ENCODE results near the gene VWA2.
A peak's percentile ranks its signal among the peaks of the same experiment; 100 is the strongest.

VWA2 gene

DNA sequence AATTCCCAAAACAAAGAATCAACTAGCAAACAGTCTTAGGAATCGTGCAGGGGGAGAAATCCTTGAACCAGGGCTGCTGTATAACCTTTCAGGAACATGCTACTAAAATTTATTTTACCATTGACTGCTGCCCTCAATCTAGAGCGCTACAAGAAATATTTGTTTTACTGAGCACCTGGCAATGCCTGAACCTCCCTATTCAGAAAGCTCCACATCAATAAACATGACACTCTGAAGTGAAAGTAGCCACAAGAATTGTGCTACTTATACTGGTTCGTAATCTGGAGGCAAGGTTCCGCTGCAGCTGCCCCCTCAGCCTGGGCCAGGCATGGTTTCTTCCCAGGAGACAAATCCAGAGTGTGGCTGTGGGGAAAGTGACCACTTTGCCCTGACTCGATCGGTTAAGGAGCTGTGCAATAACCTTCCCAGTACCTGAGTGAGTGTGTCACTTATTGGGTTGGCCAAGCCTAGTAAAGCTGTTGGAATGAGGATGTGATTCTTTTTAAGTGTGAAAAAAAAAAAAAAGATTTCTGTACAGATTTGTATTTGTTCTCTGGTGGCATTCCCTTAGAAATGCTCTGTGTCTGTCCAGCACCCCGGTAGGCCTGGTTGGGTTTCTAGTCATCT is 7.7 kb downstream of the VWA2 start:
- DNase-seq, result no peak

DNA sequence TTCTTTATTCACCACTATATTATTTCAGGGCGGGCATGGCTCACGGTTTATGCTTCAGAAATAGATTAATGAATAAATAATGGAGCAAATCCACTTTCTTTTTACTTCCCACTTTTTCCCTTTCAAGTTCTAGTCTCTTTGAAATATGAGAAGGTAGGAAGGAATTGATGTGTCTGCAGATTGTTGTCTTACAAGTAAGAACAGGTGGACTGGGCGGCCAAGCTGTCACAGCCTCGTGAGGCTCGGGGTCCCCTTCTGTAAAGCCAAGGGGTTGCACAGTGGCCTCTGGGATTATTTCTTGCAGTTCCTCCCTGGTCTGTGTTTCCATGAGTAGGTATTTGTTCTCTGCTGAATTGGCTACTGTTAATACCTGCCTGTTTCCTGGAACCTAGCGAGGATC is 11.2 kb downstream of the VWA2 start:
- no peak for DNase-seq

DNA sequence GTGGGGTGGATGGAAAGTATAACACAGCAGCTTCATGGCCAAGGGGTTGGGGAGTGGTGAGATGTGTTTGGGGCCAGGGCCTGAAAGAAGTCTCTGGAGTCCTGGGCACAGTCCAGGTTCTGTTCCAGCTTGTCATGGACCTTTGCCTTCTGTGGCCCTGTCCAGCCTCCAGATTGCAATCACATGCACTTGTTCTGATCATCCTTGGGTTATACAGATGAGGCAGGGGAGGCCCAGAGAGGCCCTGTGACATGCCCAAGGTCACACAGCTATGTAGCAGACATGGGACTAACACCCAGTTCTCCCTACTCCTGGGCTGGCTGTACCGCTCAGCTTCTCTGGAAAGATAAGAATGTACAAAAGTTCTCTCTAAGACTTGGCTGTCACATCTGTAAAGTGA is 11.7 kb downstream of the VWA2 start:
- DNase-seq, result no peak

DNA sequence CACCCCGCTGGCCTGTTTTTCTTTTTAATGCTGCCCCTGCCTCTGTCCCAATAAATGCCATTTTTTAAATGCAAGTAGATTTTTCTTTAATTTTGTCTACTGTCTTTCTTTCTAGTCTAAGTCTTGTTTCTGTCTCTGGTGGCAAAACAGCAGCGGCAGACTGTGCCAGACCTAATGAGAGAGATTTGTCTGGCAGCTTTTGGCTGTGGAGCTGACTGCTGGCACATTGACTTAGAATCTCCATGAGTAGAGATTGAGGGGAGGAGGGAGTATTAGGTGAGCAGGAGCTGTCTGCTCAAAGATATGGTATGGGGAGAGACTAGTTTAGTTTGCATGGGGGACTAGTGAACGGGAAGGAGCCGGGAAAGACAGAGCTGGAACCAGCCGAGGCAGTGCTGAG is 13.0 kb downstream of the VWA2 start:
- DNase-seq, result no peak

DNA sequence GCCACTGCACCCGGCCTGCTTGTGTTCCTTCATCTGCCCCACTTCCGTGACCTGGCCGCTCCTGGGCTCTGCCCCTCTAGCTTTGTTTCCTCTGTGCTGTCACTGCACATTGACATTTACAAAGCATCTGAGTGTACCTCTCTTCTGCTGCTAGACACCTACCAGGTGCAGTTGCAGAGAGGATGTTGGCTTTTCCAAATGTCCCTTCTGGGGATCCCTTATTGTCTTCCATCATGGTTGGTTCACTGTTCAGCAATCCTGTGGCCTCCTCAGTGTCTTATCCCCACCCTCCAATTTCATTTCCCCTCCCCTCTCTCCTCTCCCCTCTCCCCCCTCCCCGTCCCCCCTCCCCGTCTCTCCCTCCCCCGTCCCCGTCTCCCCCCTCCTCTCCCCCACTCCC is 13.8 kb downstream of the VWA2 start:
- no peak for DNase-seq

DNA sequence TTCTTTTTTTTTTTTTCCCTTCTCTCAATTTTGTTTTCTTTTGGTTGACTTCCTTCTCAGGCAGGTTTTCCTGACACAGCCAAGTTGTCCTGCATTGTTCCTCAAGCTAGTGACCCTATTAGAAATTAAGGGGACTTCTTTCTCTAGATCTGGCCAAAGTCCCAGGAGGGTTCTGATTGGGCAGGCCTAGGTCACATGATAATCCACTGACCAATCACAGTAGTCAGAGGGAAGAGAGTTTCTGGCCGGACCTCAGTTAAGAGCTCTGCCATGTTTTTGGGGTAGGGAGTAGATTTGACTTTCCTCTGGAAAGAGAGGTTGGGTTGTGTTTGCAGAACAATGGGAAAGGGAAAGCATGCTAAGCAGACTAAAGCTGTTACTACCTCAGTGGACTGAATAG is 16.2 kb downstream of the VWA2 start:
- DNase-seq, result no peak

DNA sequence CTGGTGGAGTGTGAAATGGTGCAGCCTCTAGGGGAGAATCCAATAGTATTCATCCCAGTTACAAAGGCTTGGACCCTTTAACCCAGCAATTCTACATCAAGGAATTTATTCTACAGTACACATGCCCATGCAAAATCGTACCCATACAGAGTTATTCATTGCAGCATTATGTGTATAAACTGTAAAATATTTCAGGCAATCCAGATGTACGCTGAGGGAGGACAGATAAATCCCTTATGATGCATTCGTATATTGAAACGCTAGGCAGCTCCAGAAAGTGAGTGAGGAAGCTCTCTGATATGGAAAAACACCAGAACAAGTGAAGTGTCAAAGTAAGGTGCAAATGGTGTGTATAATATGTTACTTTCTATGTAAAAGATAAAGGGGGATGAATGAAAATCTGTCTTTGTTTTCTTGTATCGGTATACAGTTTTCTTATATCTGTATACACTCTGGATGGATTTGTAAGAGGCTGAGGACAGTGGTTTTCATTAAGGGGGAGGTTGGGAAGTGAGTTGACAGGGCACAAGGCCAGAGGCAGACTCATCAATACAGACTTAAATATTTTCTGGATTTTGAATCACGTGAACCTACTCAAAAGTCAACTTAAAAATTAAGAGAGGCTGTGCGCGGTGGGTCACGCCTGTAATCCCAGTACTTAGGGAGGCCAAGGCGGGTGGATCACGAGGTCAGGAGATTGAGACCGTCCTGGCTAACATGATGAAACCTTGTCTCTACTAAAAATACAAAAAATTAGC is 17.1 kb downstream of the VWA2 start:
- DNase-seq, result no peak

DNA sequence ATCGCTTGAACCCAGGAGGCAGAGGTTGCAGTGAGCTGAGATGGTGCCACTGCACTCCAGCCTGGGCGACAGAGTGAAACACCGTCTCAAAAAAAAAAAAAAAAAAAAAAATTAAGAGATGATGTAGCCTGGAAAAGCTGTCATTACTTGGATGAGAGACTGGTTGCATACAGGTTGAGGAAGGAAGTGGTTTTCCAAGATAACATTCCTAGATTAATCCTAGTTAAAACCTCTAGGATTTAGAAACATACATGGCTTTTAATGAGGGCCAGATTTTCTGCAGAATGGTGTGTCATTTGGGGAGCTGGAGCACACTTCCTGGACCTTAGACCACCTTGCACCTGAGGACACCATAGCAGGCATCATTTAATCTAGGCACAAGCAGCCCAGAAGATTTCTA is 17.8 kb downstream of the VWA2 start:
- DNase-seq, result no peak

DNA sequence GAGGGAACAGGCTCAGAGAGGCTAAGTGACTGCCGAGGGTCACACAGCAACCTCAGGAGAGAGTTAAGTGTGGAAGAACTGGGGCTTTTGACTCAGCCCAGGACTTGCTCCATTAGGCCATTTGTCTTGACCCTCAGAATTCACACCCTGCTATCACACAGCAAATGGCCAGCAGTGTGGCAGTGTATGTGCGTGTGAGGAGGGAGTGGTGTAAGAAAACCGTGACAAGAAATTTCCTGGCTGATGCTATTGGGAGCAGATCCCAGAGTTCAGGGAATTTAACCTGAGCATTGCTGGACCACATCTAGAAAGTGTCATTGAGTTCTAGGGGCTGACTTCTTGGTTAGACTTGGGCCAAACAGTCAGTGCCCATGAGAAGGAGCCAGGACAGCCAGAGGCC is 18.4 kb downstream of the VWA2 start:
- DNase-seq, result no peak

DNA sequence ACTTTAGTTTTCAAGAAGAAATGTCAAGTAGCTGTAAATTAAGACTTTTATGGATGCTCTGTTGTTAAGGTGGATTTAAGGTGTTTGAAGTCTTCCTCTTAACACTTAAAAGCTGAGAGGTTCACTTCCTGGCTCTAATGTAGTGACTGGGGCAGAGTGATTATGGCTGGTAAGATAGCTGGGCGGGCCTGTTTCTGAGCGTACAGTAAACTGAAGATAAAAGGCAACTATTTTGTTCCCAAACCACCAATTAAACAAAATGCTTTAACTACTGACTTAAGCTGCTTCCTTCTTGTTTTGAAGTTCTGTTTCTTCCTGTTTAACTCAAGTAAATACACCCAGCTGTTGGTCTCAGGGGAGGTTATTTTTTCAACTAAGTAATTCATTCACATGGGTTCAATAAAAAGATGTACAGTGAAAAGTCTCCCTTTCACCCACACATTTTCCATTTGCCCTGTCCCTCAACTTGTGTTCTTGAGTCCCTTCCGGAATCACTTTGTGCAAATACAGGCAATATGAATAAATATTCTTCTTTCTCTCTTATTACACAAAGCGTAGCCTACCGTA is 19.3 kb downstream of the VWA2 start:
- peak in 1 of 3 experiments; percentile 9 for DNase-seq

DNA sequence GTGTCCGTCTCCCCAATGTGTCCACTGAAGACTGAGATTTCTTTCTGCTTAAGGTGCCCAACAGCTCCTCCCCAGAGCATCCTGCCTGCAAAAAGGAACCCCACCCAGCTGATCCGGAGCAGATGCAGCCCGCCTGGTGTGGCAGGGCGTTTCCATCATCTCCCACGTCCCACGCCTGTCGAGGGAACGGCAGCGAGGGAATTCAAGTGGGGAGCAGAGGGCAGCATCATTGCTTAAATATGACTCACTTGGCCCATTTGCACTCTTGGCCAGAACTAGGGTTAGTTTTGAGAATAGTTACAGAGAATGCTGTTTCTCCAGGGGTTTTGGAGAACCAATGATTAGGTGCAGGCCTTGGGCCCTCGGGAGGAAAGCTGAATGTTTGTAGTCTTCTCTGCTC is 20.8 kb downstream of the VWA2 start:
- DNase-seq, result no peak

DNA sequence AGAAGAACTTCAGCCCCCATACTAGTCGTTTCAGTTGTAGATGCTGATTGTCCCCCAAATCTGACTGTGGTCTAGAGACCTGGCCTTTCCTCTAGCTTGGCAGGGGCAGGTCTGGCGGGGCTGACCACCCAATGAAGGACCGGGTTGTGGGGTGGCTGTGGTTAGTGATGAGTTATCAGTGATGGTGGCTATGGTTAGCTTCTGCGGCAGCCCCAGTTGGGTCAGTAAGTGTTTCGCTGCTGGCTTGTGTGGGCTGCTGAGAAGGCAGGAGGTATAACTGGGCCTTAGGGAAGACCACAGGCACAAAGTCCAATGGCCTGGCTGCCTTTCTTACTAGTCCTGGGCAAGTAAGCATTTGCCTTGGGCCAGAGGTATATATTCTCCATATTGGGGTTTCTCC is 21.3 kb downstream of the VWA2 start:
- no peak for DNase-seq

DNA sequence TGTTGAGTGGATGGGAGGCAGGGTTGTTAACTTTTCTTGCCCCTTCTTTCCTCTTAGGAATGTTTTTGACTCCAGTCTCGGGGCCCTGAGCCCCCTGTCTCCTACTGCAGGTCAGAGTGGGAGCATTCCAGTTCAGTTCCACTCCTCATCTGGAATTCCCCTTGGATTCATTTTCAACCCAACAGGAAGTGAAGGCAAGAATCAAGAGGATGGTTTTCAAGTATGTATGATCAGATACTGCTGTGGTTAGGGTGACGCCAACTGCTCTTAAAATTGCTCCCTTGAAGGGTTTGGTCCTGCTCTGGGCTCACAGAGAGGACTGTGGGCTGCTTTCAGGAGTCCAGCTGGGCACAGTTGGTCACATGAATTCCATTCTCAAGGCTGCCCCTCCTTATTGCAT is 22.0 kb downstream of the VWA2 start:
- DNase-seq, result no peak

DNA sequence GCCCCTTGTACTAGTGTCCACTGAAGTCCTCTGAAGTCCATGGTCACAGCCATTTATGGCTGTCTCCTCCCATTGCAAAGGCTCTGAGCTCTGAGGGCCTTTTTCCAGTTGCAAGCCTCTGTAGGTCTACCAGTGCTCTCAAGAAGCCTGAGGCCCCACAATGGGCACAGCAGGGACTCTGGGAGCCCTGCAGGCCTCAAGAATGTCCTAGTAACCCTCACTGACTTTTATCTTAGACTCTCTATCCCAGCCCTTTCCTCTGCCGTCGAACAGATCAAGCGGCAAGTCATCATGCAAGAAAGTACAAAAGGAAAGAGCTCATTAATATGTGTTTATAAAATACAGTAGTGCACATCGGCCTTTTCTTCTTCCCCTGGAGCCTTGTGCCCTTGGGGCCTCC is 23.4 kb downstream of the VWA2 start:
- DNase-seq, result no peak

DNA sequence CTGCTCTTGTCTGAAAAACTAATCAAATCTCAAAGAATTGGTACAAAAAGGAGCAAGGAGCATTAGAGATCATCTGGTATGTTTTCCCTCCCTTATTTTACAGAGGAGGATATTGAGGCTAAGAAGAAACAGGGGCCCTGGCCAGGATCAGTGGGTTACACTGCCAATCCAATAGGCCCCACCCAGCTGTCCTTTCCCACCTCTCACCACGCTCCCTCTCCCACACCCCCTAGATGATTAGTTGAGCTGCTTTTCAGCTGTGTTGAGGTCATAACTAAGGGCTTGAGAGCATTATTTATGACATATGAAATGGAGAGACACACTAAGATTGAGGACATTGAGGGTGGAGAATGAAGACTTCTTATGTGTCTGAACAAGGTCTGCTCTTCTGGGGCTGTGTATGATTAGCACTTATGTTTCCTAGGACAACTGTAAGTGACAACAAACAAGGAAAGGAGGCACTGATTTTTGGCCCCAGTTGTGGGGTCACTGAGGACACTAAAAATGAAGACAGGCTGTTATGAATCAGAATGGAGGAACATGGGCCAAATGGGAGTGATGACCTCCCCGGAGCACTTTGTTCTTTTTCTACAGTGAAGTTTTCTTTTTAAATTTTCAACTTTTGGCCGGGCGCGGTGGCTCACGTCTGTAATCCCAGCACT is 26.5 kb downstream of the VWA2 start:
- no peak for DNase-seq

DNA sequence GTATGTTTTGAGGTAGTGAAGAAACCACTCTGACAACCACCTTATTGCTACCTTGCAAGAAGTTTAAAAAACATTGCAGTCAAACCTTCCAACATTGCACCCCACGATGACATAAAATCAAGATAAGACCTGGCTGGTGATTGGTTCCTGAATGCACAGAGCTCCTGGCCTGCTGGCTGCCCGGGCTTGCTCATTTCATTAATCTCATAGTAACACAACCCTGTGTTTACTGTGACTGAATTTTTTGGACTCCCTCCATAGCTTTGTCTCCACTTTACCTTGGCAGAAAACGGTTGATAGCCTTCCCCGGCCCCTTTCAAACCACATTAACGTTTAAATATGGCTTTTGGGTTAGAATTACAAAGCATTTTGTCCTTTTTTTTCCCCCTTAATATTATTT is 27.5 kb downstream of the VWA2 start:
- DNase-seq, result no peak

DNA sequence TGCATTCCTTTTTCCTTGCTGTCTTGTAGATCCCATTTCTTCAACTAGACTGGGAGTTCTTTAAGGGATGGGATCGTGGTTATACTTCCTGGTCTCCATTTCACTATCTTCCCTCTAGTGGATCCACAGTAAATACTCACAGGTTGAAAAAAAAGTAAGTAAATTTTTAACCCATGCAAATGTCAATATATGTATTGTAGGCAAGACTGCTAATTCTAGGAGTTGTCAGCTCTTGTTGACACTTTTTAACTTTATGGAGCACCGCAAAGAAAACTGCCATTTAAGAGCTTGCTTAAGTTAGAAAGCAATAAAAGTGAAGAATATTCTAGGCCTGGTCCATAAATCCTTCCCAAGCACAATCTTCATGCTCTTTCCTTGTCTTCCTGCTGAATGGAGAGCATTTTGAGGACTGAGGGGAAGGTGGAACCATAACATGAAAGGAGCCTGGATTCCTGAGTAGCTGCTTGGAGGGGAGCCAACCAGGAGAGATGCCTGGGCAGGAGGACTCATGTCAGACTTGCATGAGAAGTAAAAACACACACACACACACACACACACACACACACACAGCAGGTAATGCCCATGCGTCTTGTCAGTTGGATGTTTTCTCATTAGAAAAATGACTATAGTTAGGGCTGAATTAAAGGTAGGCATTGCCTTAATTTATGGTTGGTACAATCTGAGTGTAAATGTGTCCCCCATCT is 32.2 kb downstream of the VWA2 start:
- DNase-seq, result no peak

DNA sequence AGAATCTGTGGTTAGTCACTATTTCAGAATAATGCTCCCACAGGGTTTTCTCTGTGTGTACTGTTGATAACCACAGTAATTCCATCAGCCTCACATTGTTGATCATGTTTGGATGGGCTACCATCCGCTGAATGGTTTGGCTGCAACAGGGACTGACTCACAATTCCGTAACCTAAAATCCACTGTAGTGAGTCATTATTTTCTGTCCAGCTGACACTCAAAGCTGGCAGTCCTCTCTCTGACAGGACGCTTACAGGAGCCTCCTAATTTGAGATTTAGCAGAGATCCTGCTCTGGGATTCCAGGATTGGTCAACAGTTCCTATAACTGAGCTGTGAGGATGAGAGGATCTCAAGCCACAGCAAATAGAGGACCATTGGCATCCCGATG is 32.7 kb downstream of the VWA2 start:
- no peak for DNase-seq

DNA sequence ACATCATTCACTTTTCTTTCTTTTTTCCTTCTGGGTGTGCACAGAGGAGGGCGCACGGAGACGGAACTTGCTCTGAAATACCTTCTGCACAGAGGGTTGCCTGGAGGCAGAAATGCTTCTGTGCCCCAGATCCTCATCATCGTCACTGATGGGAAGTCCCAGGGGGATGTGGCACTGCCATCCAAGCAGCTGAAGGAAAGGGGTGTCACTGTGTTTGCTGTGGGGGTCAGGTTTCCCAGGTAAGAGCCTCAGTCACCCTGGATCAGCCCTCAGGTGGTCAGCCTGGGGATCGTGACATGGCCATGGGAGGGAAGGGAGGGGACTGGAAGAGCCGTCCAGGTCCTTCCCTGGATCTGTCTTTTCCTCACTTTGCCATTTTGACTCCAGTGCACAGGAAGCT is 33.6 kb downstream of the VWA2 start:
- no peak for DNase-seq

DNA sequence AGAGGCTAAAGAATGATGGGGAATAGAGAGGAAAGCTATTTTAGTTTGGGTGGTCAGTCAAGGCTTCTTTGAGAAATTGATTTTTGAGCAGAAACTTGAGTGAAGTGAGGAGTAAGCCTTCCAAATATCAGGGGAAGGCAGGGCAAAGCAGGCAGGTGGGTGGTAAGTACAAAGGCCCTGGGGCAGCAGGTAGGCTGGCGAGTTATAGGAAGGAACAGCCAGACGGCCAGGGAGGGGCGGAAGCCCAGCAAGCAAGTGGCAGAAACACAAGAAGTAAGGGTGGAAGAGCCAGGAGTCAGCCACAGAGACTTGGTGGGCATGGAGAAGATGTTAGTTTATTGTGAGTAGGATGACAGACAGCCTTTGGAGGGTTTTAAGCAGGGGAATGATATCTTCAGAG is 34.9 kb downstream of the VWA2 start:
- DNase-seq, result no peak

DNA sequence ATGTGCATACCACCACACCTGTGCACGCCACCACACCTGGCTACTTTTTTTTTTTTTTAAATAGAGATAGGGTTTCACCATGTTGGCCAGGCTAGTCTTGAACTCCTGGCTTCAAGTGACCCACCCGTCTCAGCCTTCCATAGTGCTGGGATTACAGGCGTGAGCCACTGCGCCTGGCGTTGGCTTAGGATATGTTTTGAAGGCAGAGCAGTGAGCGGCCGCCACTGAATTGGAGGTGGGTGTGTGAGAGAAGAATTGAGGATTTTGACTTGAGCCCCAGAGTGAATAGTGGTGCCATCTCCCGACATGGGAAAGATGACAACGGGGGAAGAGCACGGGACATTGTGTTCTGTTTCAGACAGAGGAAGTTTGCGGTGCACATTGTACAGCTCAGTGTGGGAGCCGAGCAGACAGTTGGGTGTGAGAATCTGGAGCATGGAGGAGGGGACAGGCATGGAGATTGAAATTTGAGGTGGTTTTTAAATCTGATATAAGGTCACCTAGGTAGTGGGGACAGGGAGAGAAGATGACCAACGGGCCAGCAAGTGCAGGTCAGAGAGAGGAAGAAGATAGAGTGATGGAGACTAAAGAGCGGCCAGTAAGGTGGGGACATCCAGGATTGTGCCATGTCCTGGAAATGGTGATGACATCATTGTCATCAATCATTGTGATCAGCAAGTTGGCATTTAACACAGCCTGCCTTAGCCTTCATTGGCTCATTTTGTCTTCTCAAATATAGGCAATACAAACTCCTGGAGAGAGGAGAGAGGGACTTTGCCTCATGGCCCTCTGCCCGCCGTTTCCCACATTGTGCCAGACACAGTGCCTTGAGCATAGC is 35.8 kb downstream of the VWA2 start:
- DNase-seq, result no peak

DNA sequence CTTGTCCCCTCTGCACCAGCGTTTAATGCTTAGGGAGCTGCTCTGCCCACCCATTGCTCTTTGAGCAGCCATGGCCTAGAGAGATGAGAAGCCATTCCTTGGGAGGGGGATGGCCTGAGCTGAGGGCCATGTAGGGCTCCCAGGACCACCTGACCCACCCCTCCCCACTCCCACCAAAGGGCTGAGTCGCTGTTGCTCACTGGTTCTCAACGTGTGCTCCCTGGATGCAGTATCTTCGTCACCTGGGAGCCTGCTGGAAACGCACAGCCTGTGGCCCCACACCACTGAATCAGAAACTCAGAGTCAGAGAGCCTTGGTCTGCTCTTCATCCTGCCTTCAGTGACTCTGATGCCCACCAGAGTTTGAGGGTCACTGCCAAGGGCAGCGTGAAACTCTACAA is 37.0 kb downstream of the VWA2 start:
- no peak for DNase-seq

DNA sequence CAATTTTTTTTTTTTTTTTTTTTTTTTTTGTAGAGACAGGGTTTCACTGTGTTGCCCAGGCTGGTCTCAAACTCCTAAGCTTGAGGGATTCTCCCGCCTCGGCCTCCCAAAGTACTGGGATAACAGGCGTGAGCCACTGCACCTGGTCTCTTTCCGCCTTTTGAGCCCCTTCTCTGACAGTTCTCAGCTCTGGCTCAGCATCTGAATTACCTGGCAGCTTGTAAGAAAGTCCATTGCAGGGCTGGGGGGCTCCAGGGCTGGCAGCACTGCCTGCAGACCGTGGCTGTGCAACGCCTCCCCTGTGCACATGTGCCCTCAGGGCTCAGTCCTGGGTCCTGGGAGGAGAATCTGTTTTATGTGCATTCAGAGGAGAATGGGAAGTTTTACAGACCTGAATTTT is 37.6 kb downstream of the VWA2 start:
- DNase-seq, result no peak
